ENCODE results near the gene PCNX1.

- TF ChIP-seq CTCF (IDR thresholded peaks at IDR 0.05) (no peak), POLR2A (IDR thresholded peaks at IDR 0.05) (no peak)
Measured at GRCh38 chr14:71062581-71063303, 155.5 kb downstream of the PCNX1 start.

Measured in esophagus squamous epithelium (tissue), 4 donors.